Measurements from ENCODE around the gene ATOX1. TPM values are rescaled to one million over a fixed set of nuclear protein-coding genes. Genes with fewer than 3 reads are reported as not detected.

The ATOX1 gene
- total and polyA plus RNA-seq, 2 of the 4 experiments (the other 2 are of a cell fraction), result 56.3 to 360 TPM

- peak overlapping the region; percentile 92 for H3K27ac ChIP-seq (ENCODE audit: insufficient read depth, low read length)
- H3K4me1 ChIP-seq (ENCODE audit: control insufficient read depth, insufficient read depth, low read length), result peaks cover 35% of the 10 kb centered on the region
- H3K9me1 ChIP-seq (ENCODE audit: insufficient read depth, low read length), result peaks cover 11% of the 10 kb centered on the region
- peak overlapping the region; percentile 100 for H3K14ac ChIP-seq (replicated peaks; ENCODE audit: low read depth, low read length)
- no peak overlapping the region for H3K4me3 ChIP-seq (ENCODE audit: insufficient read depth, low read depth, low read length)
- peak overlapping the region; percentile 100 for H3K23ac ChIP-seq (ENCODE audit: low read depth, low read length)
- H3K4me2 ChIP-seq (ENCODE audit: low read depth, low read length), result peak overlapping the region; percentile 72
- H4K20me1 ChIP-seq (ENCODE audit: insufficient read depth, low read length), result no peaks in the 10 kb centered on the region
- H4K8ac ChIP-seq (ENCODE audit: low read depth in 2 of 2, low read length in 2 of 2), result peak overlapping the region; percentile 96 to 99
- peak overlapping the region; percentile 99 for H3K18ac ChIP-seq (ENCODE audit: low read depth, low read length)
- BruUV-seq (replicated peaks), result no TSS peak
- H2BK15ac ChIP-seq (ENCODE audit: low read depth, low read length), result peak overlapping the region; percentile 100
- intact Hi-C loops (cut with micrococcal nuclease) (loop anchor here (1.0 kb wide), 2 partner anchors 13 to 41 kb away; partner anchors contain the start of gene SPARC), in situ Hi-C loops (cut with MboI; ENCODE audit: low sequenced_read_pairs) (no loop called here), dilution Hi-C loops (cut with HindIII; ENCODE audit: low sequenced_read_pairs, unreplicated experiment) (no loop called here)
- peak overlapping the region; percentile 100 for H3K56ac ChIP-seq (ENCODE audit: extremely low read depth, insufficient read depth, low read length)
- H3K9ac ChIP-seq (ENCODE audit: low read depth, low read length), result peak overlapping the region; percentile 97
- CTCF ChIA-PET, result interaction anchor here (0.6 to 1.3 kb wide), 5 partner anchors 11 to 41 kb away, joined by 3 to 5 read pairs (median 3); no protein-coding TSS in a partner anchor
- peak; percentile 84 for ATAC-seq (ENCODE audit: low read depth)
- H2BK5ac ChIP-seq (ENCODE audit: low read depth, low read length, poor library complexity, severe bottlenecking), result peak overlapping the region; percentile 99
- H3K9me3 ChIP-seq (ENCODE audit: control insufficient read depth, insufficient read depth, low read length), result no peaks in the 10 kb centered on the region
- peak overlapping the region; percentile 100 for H2BK20ac ChIP-seq (ENCODE audit: low read depth, low read length)
- peak; percentile 99 for DNase-seq
- H2AK5ac ChIP-seq (ENCODE audit: low read depth, low read length), result peak overlapping the region; percentile 100
- H2AK9ac ChIP-seq (replicated peaks; ENCODE audit: low read depth, low read length, poor library complexity), result peak overlapping the region; percentile 98
- H3K27me3 ChIP-seq (ENCODE audit: control insufficient read depth, insufficient read depth, low read length), result no peaks in the 10 kb centered on the region
- H2BK120ac ChIP-seq (ENCODE audit: low read depth, low read length), result peak overlapping the region; percentile 100
- WGBS, 2 experiments (ENCODE audit: extremely low coverage in 2 of 2, insufficient read length in 1 of 2), result no CpG with 5 or more reads among the region's 13 CpGs
- peak overlapping the region; percentile 100 for H3K4ac ChIP-seq (ENCODE audit: low read depth, low read length)
- H3K79me1 ChIP-seq (ENCODE audit: low read depth in 1 of 2, low read length in 2 of 2), result peaks cover 8 to 24% of the 10 kb centered on the region in 2 experiments; a peak in 2 of 4 replicates
- H4K5ac ChIP-seq (ENCODE audit: low read depth, low read length), result peak overlapping the region; percentile 99
- peak overlapping the region; percentile 79 for H2AFZ ChIP-seq (replicated peaks; ENCODE audit: low read length, poor library complexity)
- peak overlapping the region; percentile 100 for H4K91ac ChIP-seq (ENCODE audit: insufficient read depth, low read depth, low read length)
- POLR2A ChIA-PET (ENCODE audit: unreplicated experiment), result interaction anchor here (0.6 to 2.2 kb wide), 10 partner anchors 9 to 941 kb away, joined by 3 to 38 read pairs (median 4); partner anchors contain the start of genes DCTN4 and SPARC
- H3K36me3 ChIP-seq (ENCODE audit: control insufficient read depth, insufficient read depth, low read length), result no peaks in the 10 kb centered on the region
- TF ChIP-seq NFE2L2 (IDR thresholded peaks at IDR 0.05; ENCODE audit: low read depth, low read length) (no peak), RAD21 (IDR thresholded peaks at IDR 0.05; ENCODE audit: low read length) (peak; percentile 6; the same call in 1 of the 2 replicates), ELK1 (IDR thresholded peaks at IDR 0.05; ENCODE audit: borderline replicate concordance, low read depth, low read length) (no peak), RCOR1 (IDR thresholded peaks at IDR 0.05; ENCODE audit: insufficient replicate concordance, low read length) (no peak), POLR2A (IDR thresholded peaks at IDR 0.05; ENCODE audit: low read depth, low read length) (peak; percentile 78), CHD1 (IDR thresholded peaks at IDR 0.05; ENCODE audit: low read depth, low read length) (no peak), MAZ (IDR thresholded peaks at IDR 0.05; ENCODE audit: borderline replicate concordance, low read depth, low read length) (peak; percentile 90; the same call in 1 of the 2 replicates), FOS (IDR thresholded peaks at IDR 0.05; ENCODE audit: low read depth, low read length) (peak; percentile 64), RFX5 (IDR thresholded peaks at IDR 0.05; ENCODE audit: low read depth, low read length) (no peak), BHLHE40 (IDR thresholded peaks at IDR 0.05; ENCODE audit: low read depth, low read length) (0 out of 2 replicates have a peak, but pooled peaks have one; percentile 12), SMC3 (IDR thresholded peaks at IDR 0.05; ENCODE audit: low read depth, low read length) (no peak)
- TF ChIP-seq, protein P1, sequence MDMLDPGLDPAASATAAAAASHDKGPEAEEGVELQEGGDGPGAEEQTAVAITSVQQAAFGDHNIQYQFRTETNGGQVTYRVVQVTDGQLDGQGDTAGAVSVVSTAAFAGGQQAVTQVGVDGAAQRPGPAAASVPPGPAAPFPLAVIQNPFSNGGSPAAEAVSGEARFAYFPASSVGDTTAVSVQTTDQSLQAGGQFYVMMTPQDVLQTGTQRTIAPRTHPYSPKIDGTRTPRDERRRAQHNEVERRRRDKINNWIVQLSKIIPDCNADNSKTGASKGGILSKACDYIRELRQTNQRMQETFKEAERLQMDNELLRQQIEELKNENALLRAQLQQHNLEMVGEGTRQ (IDR thresholded peaks at IDR 0.05; ENCODE audit: low read depth, low read length), result no peak
- TF ChIP-seq, protein P2, sequence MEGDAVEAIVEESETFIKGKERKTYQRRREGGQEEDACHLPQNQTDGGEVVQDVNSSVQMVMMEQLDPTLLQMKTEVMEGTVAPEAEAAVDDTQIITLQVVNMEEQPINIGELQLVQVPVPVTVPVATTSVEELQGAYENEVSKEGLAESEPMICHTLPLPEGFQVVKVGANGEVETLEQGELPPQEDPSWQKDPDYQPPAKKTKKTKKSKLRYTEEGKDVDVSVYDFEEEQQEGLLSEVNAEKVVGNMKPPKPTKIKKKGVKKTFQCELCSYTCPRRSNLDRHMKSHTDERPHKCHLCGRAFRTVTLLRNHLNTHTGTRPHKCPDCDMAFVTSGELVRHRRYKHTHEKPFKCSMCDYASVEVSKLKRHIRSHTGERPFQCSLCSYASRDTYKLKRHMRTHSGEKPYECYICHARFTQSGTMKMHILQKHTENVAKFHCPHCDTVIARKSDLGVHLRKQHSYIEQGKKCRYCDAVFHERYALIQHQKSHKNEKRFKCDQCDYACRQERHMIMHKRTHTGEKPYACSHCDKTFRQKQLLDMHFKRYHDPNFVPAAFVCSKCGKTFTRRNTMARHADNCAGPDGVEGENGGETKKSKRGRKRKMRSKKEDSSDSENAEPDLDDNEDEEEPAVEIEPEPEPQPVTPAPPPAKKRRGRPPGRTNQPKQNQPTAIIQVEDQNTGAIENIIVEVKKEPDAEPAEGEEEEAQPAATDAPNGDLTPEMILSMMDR (conservative IDR thresholded peaks at IDR 0.05; ENCODE audit: low read depth, low read length), result 0 out of 2 replicates have a peak, but pooled peaks have one; percentile 5
These were observed 59.1 kb downstream of the ATOX1 start for GRCh38 chr5:151699071-151699901.

Data from IMR-90 (cell line).